Neural cell (in vitro differentiated cells): ENCODE results near the gene SLC1A3. TPM values are rescaled to one million over a fixed set of nuclear protein-coding genes. Genes with fewer than 3 reads are reported as not detected.

Source experiments
- H2AFZ ChIP-seq: fragments of 200-600, 300-800 bp; sonication (generic), shearing (Covaris generic); 2 replicates; pipeline ENCODE4 v1.6.0; 2014; ENCODE audit warnings: low read depth, mild to moderate bottlenecking, antibody characterized with exemption, low read length, moderate library complexity
- H3F3A ChIP-seq: fragments of 200-600 bp; shearing (Covaris generic); 2 replicates; pipeline ENCODE4 v1.6.1; 2016; ENCODE audit warnings: mild to moderate bottlenecking, moderate library complexity, mixed read lengths, antibody characterized with exemption, low read length; ENCODE audit not compliant: insufficient read depth, poor library complexity, severe bottlenecking
- H3K27ac ChIP-seq: fragments of 200-600, 300-800 bp; sonication (generic), shearing (Covaris generic); 2 replicates; pipeline ENCODE4 v1.5.1; 2014; ENCODE audit warnings: mild to moderate bottlenecking, low read length, moderate library complexity
- H3K27me3 ChIP-seq: fragments of 300-800, 200-600 bp; sonication (generic), shearing (Covaris generic); 2 replicates; pipeline ENCODE4 v1.6.0; 2014; ENCODE audit warnings: mild to moderate bottlenecking, low read depth, low read length, moderate library complexity; ENCODE audit not compliant: insufficient read depth
- H3K36me3 ChIP-seq: fragments of 300-800, 200-600 bp; sonication (generic), shearing (Covaris generic); 2 replicates; pipeline ENCODE4 v1.5.1; 2014; ENCODE audit warnings: mild to moderate bottlenecking, antibody characterized with exemption, low read length, moderate library complexity; ENCODE audit not compliant: insufficient read depth
- H3K4me2 ChIP-seq: fragments of 300-800, 200-600 bp; sonication (generic), shearing (Covaris generic); 2 replicates; pipeline ENCODE4 v1.6.0; 2014; ENCODE audit warnings: mild to moderate bottlenecking, low read length
- H3K4me3 ChIP-seq: fragments of 300-800, 200-600 bp; sonication (generic), shearing (Covaris generic); 2 replicates; pipeline ENCODE4 v1.5.1; 2014; ENCODE audit warnings: mild to moderate bottlenecking, low read length, moderate library complexity
- H3K79me2 ChIP-seq: fragments of 200-600 bp; shearing (Covaris generic); replicated peaks from 2 replicates; pipeline ENCODE4 v1.6.0; 2014; ENCODE audit warnings: mild to moderate bottlenecking, low read length, moderate library complexity; ENCODE audit not compliant: insufficient read depth
- H3K9ac ChIP-seq: fragments of 300-800, 200-600 bp; sonication (generic), shearing (Covaris generic); 2 replicates; pipeline ENCODE4 v1.6.1; 2016; ENCODE audit warnings: mild to moderate bottlenecking, low read length, mixed read lengths
- H3K9me2 ChIP-seq: fragments of 200-600 bp; shearing (Covaris generic); 2 replicates; pipeline ENCODE4 v1.6.1; 2016; ENCODE audit warnings: mild to moderate bottlenecking, low read length, mixed read lengths; ENCODE audit not compliant: insufficient read depth
- H3K9me3 ChIP-seq: fragments of 200-600, 300-800 bp; sonication (generic), shearing (Covaris generic); 2 replicates; pipeline ENCODE4 v1.6.1; 2016; ENCODE audit warnings: mild to moderate bottlenecking, mixed run types, low read length, moderate library complexity, mixed read lengths
- H4K20me1 ChIP-seq: fragments of 200-600 bp; shearing (Covaris generic); 2 replicates; pipeline ENCODE4 v1.6.1; 2016; ENCODE audit warnings: mild to moderate bottlenecking, mixed run types; ENCODE audit not compliant: insufficient read depth
- EP300 ChIP-seq: fragments of 450-650 bp; conservative IDR thresholded peaks from 2 replicates; pipeline ENCODE4 v1.6.1; 2014; ENCODE audit warnings: antibody characterized with exemption, mild to moderate bottlenecking, moderate library complexity; ENCODE audit not compliant: poor library complexity, severe bottlenecking
- EZH2 ChIP-seq: fragments of 200-600, 300-800 bp; shearing (Covaris generic), sonication (generic); IDR thresholded peaks from 2 replicates; pipeline ENCODE4 v1.6.1; 2014; ENCODE audit warnings: antibody characterized with exemption, low read length, borderline replicate concordance, mild to moderate bottlenecking; ENCODE audit not compliant: insufficient read depth, poor library complexity, severe bottlenecking
- MXI1 ChIP-seq: fragments of 450-650 bp; conservative IDR thresholded peaks from 2 replicates; pipeline ENCODE4 v1.6.1; 2014; ENCODE audit warnings: antibody characterized with exemption, mild to moderate bottlenecking; ENCODE audit not compliant: poor library complexity, severe bottlenecking
- POLR2AphosphoS5 ChIP-seq: IDR thresholded peaks from 2 replicates; pipeline ENCODE4 v1.6.1; 2012
- RAD21 ChIP-seq: fragments of 450-650 bp; conservative IDR thresholded peaks from 2 replicates; pipeline ENCODE4 v1.6.1; 2014; ENCODE audit warnings: antibody characterized with exemption, mild to moderate bottlenecking, moderate library complexity
- SMC3 ChIP-seq: fragments of 450-650 bp; conservative IDR thresholded peaks from 2 replicates; pipeline ENCODE4 v1.6.1; 2014; ENCODE audit warnings: antibody characterized with exemption, mild to moderate bottlenecking, moderate library complexity; ENCODE audit not compliant: poor library complexity
- TAF1 ChIP-seq: IDR thresholded peaks from 2 replicates; pipeline ENCODE4 v1.6.1; 2012; ENCODE audit warnings: low read depth
- polyA plus RNA-seq: library from polyadenylated mRNA; depleted of rRNA; stranded (reverse); fragments of >200 nt; gene quantifications from 2 replicates; pipeline ENCODE4 v1.2.3, GENCODE V29; 2014
- TF ChIP-seq, protein P1 (sequence below): fragments of 450-650 bp; IDR thresholded peaks from 2 replicates; pipeline ENCODE4 v1.5.1; 2014; ENCODE audit warnings: antibody characterized with exemption, mild to moderate bottlenecking, moderate library complexity; ENCODE audit not compliant: poor library complexity, severe bottlenecking
- TF ChIP-seq, protein P2 (sequence below): IDR thresholded peaks from 2 replicates; pipeline ENCODE4 v1.6.1; 2012; ENCODE audit warnings: borderline replicate concordance

The SLC1A3 gene
- polyA plus RNA-seq, 1 donor from 2014 or later = 1.9 TPM

DNA sequence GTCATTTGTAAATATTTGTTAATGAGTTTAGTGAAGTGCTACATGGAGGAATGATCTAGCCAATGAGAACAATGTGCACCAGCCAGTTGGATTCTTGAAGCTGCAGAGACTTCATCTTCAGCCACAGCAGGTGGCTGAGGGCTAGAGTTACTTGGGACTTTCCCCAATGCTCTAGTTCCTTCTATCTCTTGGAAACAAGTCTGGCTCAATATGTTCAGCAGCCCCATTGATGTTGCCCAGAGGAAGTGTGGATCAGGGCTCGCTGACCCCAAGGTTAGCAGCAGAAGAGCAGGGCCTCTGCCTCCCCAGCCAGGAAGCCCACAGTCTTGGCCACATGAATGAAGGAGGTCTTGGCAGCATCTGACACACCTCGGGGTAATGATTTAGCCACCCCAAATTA, 117.5 kb downstream of the SLC1A3 start:
- Histone ChIP-seq H3K4me2 (no peak overlapping the region), H3K4me3 (no peak overlapping the region), H2AFZ (no peak overlapping the region), H3K27me3 (no peaks in the 10 kb centered on the region), H3K9ac (no peak overlapping the region), H3K36me3 (no peaks in the 10 kb centered on the region), H3K79me2 (no peaks in the 10 kb centered on the region), H3K9me2 (no peaks in the 10 kb centered on the region), H3K27ac (no peak overlapping the region), H3F3A (no peaks in the 10 kb centered on the region), H3K9me3 (no peaks in the 10 kb centered on the region), H4K20me1 (no peaks in the 10 kb centered on the region)
- TF ChIP-seq EZH2 (no peak), MXI1 (no peak), RAD21 (no peak), POLR2AphosphoS5 (no peak), SMC3 (no peak), TAF1 (no peak), EP300 (no peak)
- TF ChIP-seq, protein P1, sequence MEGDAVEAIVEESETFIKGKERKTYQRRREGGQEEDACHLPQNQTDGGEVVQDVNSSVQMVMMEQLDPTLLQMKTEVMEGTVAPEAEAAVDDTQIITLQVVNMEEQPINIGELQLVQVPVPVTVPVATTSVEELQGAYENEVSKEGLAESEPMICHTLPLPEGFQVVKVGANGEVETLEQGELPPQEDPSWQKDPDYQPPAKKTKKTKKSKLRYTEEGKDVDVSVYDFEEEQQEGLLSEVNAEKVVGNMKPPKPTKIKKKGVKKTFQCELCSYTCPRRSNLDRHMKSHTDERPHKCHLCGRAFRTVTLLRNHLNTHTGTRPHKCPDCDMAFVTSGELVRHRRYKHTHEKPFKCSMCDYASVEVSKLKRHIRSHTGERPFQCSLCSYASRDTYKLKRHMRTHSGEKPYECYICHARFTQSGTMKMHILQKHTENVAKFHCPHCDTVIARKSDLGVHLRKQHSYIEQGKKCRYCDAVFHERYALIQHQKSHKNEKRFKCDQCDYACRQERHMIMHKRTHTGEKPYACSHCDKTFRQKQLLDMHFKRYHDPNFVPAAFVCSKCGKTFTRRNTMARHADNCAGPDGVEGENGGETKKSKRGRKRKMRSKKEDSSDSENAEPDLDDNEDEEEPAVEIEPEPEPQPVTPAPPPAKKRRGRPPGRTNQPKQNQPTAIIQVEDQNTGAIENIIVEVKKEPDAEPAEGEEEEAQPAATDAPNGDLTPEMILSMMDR = no peak
- TF ChIP-seq, protein P2, sequence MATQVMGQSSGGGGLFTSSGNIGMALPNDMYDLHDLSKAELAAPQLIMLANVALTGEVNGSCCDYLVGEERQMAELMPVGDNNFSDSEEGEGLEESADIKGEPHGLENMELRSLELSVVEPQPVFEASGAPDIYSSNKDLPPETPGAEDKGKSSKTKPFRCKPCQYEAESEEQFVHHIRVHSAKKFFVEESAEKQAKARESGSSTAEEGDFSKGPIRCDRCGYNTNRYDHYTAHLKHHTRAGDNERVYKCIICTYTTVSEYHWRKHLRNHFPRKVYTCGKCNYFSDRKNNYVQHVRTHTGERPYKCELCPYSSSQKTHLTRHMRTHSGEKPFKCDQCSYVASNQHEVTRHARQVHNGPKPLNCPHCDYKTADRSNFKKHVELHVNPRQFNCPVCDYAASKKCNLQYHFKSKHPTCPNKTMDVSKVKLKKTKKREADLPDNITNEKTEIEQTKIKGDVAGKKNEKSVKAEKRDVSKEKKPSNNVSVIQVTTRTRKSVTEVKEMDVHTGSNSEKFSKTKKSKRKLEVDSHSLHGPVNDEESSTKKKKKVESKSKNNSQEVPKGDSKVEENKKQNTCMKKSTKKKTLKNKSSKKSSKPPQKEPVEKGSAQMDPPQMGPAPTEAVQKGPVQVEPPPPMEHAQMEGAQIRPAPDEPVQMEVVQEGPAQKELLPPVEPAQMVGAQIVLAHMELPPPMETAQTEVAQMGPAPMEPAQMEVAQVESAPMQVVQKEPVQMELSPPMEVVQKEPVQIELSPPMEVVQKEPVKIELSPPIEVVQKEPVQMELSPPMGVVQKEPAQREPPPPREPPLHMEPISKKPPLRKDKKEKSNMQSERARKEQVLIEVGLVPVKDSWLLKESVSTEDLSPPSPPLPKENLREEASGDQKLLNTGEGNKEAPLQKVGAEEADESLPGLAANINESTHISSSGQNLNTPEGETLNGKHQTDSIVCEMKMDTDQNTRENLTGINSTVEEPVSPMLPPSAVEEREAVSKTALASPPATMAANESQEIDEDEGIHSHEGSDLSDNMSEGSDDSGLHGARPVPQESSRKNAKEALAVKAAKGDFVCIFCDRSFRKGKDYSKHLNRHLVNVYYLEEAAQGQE = no peak

DNA sequence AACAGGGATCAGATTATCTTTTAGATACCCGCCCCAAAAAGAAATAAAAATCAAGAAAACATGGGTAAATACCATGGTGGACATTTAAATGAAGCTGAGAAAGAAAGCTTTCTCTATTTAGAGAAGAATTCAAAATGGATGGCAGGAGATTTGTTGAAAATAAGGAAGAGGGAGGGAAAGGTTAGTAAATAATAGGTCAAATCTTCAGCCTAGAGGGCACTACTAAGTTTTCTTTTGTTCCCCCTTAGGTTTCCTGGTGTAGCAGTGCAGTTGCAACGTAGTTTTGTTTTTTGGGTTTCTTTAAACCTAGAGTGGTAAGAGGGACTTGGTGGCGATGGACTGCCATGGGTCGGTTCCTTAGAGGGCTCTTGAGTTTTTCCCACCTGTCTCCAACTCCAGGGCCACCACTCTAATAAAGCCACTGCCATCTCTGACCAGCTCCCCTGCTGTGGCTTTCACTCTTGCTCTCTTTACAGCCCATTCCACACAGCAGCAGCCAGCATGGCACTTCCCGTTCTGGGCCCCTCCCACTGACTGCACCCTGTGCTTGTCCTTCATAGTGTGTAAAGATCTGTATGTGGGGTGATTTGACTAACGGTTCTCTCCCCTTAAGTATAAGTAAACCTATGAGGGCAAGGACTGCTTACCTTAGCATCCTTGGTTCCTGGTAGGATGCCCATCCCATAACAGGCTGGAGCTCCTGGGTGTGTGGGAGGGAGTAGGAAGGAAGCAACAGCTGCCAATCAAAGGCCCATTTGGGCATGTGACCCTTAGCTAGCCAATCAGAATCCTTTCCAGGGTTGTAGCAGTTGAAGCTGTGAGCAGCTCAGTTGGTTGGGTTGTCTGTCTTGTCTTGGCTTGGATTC, 118.3 kb downstream of the SLC1A3 start:
- H3K9ac ChIP-seq = no peak overlapping the region
- no peaks in the 10 kb centered on the region for H3K79me2 ChIP-seq
- no peak overlapping the region for H3K4me2 ChIP-seq
- no peak overlapping the region for H3K27ac ChIP-seq
- H3F3A ChIP-seq = no peaks in the 10 kb centered on the region
- no peaks in the 10 kb centered on the region for H3K9me2 ChIP-seq
- no peaks in the 10 kb centered on the region for H4K20me1 ChIP-seq
- H2AFZ ChIP-seq = no peak overlapping the region
- H3K9me3 ChIP-seq = no peaks in the 10 kb centered on the region
- H3K36me3 ChIP-seq = no peaks in the 10 kb centered on the region
- TF ChIP-seq, protein P1 = no peak
- TF ChIP-seq EZH2 (no peak), POLR2AphosphoS5 (no peak), SMC3 (no peak), MXI1 (no peak)
- no peaks in the 10 kb centered on the region for H3K27me3 ChIP-seq
- H3K4me3 ChIP-seq = no peak overlapping the region
